Fibroblast of skin of right quadriceps (primary cell): Measurements from ENCODE around the gene NPAS3.

Source experiments
- DNase-seq: peaks from one replicate; pipeline ENCODE4 v3.0.0-alpha.2; 2013

The NPAS3 gene

DNA sequence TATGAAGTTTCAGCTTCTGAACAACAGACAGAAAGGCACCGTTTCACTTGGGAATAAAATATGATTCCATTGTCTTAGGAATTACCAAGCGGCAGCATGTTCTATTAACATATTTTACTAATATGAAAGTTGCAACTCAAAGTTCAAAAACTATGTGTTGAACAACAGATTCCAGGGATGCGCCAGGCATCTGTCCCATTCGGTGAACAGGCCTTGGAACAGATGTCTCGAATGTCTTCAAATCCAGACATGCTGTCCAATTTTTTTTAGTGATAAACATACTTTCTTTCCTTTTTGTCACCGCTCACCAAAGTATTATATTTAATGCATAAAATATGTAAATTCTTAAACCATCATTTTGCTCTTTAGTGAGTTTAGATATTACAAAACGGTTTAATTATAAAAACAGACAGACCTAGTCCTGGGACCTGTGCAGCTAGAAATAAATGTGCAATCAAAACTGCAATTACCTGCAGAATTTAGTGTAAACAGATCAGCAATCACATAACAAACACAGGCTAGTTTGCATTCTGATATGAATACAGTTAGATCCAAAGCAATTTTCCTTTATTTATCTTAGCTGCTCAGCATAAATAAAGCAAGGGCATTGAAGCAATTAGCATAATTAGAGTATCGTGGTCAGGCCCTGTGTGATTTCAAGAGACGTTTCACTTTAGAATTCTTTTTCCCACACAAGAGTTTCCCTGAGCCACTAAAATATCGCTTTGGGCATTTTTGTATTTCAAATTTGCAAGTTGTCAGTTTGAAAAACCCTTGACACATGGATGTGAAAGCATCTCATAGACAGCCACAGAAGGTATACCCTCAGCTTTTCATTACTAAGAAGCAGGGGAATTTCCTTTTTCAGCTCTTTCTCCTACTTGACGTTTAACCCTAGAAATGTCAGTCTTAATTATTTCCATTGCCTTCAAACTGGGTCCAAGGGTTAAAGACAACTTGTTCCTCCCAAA lies 591.4 kb downstream of the NPAS3 start:
- no peak for DNase-seq

DNA sequence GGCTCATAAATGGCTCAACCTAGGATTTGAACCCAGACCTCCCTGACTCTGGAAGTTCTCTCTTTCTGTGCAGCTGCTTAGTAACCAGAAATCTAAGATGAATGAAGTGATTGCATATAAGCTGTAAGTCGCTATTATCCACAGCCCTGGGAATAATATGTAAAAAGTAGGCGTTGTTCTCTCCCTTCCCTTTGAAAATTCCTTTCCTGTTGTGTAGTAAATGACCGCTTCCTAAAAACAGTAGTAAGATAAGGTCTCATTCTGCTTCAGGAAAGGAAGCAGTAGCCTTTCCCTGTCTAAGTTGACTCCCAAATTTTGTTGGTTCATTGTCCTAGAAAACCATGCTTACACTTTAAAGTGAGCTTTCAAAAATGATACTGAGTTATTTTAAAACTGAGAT lies 593.9 kb downstream of the NPAS3 start:
- DNase-seq: no peak

DNA sequence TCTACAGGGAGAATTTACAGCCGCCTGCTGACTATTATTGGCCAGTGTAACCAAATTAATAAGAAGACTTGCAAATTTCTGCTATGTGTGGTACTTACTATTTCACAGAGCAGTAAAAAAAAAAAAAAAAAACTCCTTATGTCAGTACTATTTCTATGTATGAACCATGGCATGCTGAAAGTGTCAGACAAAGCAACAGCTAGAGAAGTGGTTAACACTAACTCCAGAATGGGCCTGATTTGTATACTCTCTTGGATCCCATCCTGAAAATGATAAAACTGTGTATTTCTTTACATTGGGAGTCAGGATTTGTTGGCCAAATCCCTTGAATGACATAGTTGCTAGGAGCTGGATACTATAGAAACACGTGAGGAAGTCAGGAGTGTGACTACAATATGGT lies 595.4 kb downstream of the NPAS3 start:
- no peak for DNase-seq

DNA sequence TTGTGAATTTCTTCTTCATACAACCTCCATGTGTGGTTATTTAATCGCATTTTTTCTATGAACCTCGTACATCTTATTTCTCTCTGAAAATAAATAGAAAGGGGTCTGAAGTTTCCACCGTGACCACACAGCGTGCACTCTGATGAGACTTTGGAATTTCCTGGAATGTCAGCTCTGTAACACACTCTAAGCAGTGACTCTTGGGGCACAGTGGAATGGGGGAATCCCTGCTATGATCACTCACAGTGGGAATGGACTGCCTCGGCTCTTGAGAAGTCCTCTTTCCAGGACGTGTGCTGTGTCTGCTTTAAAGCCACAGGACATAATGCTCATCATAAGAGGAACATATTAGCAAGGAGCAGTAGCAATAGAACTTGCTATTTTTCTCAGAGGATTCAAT lies 596.0 kb downstream of the NPAS3 start:
- DNase-seq: no peak

DNA sequence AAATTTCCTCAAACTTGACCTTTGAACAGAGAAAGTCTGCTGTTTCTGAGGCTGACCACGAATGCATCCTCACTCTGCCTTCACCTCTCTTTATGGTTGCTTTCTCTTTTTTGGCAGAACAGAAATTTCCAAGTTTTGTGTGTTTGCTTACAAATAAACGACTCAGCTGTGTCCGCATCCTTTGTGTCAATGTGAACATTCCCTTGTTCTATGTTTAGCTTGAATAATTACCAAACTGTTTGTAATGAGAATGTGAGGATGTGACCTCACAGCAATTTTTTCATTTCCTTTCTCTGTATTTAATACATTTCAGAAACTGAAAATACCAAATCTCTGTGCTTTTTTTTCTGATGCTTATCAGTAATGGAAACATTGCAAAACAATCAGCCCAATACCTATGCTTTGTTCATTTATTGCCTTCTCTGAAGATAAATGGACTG lies 601.3 kb downstream of the NPAS3 start:
- no peak for DNase-seq

DNA sequence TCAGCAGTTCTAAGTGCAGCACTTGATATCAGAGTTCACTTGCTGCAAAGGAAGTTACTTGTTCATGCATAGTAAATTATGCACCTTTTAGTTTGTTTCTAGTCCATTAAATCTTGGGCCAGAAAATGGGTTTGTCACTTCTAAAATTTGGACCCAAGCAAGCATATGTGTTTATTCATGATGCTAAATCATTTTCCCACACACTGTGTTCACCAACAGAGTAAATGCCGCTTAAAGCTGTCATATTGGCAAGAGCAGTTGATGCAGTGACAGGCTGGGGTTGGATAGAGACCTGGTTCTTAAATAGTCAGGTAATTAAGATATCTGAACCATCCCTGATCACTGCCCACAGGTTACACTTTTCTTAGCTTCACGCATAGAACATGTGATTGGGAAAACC lies 602.5 kb downstream of the NPAS3 start:
- no peak for DNase-seq

DNA sequence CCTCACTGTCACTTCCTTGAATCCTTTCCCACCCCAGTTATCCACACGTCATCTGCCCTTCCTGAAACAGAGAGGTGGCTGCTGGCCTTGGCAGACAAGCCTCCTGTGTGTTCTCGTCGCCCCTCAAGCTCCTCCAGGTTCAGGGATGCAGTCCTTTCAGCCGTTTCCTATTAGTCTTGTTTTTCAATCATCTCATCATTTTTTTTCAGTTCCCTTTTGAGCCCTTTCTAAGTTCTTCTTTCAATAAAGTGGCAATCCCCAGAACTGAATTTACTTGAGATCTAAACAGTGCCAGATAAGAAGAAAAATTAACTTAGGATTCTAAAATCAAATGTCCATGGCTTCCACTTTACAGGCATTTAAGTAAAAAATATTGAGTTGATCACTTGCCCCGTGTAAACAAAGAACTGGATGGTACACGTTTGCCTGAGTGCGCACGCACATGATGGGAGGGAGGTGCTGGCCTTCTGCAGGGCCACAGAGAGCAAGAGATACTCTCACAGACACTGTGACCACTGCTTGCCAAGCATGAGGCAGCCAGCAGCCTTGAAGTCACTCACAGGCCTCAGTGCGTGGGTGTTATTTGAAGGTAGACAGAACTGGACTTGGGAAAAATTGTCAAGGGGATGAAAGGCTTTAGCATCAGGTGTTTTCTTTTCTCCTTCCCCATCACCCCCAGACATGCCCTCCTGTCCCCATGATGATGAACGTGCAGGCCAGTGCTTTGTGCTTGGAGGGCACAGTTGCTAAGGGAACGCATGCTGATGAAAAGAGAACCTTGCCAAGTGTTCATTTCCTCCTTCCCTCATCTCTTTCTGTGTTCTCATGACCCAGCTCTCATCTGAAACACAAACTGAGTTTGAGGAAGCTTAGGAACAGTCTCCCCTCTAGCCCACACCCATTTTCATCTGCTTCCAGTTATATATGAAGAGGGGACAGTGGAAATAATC lies 603.9 kb downstream of the NPAS3 start:
- DNase-seq: no peak

DNA sequence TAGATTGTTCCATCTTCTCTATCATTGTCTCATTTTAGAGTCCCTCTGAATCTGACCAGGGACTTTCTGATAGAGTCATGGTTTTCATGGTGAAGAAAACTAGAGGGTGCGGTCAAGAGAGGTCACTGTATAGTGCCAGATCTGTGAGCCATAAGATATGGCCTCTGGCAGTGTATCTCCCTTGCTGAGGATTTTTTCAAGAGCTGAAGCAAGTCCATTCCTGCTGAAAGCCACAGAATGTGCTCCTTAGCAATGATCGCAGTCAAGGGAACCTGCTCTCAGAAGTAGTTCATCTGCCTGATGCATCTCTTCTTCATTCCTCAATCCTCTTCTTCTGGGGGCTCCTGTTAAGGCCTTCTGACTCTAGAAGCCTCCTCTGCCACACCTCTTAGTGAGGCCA lies 607.0 kb downstream of the NPAS3 start:
- DNase-seq: no peak

DNA sequence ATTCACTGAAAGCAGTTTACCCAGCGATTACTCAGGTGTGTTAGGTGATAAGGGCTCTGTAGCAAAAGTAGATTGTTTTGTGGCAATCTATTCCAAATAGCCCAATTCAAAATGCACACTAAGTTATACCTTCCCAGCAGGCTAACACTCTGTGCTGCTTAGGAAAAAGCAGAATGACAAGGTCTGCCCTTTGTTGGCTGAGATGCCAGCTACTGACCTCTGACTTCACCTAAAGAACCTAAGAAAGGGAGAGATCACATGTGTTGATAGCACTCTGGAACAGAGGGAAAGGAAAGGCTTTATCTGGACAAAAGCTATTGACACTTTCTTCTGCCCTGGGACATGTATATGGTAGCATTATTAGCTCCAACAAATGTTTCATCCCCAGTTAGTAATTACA lies 609.9 kb downstream of the NPAS3 start:
- DNase-seq: no peak

DNA sequence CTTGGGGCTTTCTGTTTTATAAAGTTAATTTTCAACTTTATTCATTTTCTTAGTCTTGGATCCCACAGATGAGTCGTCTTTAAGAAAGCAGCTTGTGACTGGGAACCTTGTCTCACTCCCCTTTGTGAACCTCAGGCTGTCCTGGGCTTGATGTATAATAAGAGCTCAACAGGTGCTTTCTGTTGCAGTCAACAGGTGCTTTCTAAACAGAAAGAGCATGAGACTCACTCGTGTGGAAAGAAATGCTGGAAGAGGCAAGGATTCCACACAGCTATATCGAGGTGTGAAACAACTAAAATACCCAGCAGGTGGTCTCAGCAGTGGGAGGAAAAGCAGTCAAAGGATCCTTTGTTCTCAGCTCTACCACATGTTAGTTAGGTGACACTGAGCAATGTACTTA lies 613.3 kb downstream of the NPAS3 start:
- DNase-seq: no peak

DNA sequence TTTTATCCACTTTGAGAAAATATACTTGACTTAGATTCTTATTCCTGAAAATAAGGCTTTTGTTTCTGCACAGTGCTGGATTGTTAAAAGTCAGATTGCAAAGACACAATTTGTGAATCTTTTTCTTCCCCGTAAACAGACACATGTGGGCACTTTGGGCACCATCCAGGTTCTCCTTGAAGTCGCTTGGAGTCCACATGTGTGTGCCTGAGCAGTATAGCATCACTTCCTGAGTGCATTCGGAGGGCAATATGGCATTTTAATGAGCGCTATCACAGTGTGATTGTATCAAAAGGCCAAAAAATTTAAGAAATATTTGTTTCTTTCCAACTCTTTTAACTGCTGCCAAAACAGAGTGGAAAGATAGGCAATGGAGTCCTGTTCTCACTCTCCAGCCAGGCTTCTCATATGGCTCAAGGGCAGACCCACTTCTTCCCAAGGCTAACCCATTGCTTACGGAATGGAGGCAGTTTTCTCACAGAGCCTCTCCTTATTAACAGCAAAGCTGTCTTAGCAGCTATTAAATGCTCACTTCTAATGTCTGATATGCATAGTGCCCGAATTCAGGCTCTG lies 615.1 kb downstream of the NPAS3 start:
- no peak for DNase-seq

DNA sequence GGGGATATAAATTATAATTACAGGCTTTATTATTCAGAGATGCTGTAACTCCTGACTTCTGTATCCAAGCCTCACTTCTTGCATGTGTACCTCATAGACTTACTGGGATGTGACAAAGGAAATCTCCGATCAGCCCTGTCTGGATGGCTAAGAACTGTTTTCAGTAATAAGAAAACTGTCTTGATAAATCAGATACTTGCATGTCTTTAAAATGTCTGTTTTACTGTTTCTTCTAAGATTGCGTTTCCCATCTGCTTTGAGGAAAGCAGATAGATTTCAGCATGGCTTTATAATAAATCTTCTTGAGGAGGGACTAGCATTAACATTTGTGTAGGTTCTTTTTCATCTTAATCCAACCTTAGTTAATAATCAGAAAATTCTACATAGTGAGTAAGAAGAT lies 616.3 kb downstream of the NPAS3 start:
- DNase-seq: no peak

DNA sequence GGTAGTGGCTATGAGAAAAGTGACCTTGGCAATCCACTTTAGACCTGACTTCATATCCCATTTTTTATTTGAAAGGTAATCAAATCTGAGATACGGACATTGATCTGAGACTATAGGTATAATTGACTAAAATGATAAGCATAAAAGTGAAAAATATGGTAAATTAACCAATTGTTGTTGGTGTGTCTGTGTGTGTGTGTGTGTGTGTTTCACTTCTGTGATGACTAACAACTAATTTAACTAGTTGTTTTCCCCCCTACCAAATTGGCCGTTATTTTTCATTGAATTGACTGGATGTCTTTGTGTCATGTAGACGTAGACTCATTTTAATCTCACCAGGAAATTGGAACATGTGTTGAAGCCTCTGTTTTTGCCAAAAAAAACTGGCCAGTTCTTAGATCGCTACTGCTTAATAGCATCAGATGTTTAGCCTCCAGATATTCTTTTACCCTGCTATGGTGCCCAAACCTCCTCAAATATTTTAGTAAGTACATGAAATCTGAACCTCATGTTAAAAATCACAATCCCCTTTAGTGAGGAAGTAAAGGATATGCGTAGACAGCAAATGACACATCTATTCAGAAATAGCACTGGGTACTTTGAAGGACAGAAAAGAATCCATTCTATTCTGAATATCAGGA lies 617.2 kb downstream of the NPAS3 start:
- no peak for DNase-seq

DNA sequence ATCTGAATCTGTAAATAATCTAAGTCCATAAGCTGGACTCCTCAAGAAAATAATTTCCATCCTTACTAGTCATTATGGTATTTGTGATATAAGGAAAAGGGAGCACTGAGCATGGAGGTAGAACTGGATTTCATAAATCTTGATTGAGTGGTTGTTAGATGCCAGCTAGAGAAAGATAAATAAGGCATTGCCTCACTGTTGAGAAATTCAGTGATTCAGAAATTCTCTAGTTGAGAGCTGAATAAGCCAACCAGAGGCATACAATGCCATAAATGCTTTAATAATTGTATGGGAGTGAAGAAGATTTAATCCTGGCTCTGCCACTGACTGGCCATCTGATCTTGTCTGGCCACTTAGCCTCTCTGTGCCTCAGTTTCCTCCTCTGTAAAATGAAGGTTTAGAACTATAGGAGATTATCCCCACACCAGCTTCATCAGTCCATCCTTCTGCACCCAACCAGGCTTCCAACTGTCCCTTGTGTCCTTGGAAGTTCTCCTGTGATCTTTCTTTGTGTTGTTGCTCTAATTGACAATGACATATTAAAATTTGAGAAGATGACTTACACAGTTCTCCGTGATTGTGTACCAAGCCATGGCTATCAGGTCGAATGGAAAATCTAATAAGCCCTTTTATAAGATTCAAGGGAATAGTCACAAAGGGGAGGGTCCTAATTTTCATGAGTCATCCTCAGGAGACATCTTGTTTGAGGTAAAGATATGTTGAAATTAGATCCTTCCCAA lies 617.9 kb downstream of the NPAS3 start:
- peak; percentile 37 for DNase-seq

DNA sequence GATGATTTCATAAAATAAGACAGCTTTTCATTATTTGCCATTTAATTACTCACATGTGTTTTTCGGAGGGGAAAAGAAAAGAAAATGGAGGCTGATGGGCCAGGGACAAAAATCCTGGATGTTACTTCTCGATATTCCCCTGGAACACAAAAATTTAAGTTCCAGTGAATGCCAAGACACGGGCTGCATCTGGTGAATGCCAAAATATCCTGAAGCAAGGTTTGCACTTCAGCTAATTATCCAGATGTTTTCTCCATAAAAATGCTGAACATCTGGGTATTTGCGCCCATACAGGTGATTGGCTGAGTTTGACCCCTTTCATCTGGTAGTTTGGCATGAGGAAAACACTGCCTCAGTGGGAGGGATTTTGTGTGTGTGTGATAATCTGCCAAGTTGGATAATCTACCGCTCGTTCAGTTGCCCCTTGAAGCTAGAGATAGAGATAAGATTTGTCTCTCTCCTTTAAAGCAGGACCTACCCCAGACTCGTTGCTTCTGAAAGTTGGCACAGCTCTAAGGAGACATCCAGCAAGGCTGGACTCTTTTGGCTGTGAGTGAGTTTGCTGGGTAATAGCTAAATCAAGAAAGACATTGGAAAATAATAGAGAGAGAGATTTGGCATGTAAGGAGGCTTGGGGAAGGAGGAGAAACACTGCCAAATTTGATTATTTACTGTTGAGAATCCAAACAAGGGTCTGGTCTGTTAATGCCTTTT lies 622.2 kb downstream of the NPAS3 start:
- DNase-seq: no peak

DNA sequence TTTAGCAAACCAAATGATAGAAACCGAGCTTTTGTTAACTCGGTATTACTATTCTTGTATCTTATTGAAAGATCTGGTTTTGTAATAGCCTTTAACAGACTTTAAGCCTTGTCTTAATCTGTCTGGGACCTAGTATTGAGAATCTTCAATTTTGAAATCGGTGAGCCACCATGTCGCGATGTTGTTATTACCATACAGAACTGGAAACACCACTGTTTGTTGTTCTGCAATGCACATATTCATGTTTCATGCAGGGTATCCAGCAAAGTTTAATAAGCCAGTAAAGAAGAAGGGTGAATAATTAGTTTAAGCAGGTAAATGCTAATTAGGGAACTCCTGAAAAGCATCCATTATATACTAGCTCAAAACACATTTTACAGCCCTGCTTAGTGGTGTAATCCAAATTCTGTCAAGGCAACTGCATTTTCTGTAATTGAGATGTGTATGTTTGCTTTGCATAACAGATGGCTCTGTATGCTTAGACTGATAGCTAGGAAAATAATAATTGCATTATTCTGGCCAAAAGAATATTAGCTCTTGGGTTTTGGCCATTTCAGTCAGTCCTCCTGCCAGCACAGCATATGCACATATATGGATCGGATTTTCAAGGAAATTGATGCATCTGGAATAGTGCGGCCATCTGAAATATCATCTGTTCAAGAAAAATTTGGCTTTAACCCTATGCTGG lies 623.0 kb downstream of the NPAS3 start:
- no peak for DNase-seq

DNA sequence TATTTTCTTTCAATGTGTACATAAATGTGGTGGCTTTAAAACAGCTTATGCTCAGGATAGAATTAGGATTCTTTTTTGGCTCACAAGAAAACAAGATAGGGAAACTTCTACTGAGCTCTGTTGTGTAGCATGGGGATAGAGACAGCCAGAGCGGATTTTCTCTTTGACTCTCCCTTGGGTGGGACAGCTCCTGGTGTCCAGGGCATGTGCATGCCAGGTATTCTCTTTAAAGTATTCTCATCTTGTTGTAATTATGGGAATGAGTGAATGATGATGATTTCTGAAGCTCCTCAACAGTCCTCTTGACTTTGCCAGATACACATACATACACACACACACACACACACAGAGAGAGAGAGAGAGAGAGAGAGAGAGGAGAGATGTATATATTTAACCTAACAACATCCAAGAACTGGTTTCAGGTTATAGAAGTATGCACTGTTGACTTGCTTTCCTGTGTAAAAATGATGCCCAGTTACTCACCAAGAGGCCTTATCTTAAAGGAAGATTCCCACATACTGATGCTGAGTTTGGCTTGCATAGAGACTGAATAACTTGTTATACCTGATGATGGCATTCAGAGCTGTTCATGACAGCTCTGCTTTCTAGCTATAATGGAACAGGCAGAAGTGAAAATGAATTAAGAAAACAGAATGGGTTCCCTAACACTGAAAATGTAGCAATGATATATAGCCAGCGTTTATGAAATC lies 624.7 kb downstream of the NPAS3 start:
- no peak for DNase-seq

DNA sequence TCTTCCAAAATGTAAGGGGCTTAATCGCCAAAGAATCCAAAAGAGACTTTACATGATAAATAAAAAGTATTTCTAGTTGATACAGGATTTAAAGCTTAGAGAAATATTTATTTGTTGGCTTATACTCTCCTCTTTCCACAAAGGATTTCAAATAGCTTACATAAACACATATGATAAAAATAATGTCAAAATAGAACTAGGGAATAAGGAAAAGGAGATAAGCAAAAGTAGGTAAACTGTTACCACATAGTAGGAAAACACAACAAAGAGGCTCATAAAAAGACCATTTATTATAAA lies 625.2 kb downstream of the NPAS3 start:
- DNase-seq: no peak

DNA sequence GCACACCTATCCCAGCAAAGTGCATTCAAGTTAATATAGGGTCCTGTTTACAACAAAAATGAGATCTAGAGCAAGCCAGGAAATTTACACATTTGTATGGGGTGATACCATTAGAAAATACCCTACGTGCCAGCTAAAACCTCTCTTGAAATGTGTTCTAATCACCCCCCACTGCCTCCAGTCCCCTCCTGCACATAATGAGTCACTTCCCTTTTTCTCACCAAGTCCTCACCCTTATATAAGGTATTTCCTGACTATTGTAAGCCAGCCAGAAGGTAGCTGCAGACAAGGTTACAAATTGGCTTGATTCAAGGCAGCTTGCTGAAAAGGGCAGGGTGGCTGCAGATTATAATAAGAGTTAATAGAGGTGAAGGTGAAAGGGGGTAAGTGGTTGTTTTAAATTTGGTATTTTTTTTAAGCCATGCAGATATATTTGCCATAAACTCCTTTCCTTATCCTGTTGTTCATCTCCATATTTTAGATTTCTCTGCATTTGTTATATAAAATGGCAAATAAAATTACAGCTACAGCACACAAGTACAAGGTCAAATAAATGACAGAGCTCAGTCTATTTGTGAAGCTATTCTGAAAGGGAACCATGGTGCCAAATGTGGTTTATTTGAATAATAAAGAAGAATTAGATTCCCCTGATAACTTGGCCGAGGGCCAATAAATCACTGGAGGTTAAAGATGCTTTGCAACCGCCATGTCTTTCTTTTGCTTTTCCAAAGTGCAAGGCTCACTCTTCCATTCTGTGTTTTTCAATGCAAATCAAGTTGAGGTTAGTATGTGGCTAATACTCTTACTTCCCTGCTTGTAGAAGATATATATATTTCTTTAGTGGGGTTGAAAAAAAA lies 626.3 kb downstream of the NPAS3 start:
- DNase-seq: peak; percentile 64
